Peyer's patch (tissue), 4 donors: ENCODE measurements around the gene NFATC3.

Experiments used
- POLR2A ChIP-seq, 2 donors: fragments of 450-650 bp; IDR thresholded peaks; one replicate each; pipeline ENCODE4 v1.5.1; 2017; ENCODE audit warnings: antibody characterized with exemption in 2 of 2, mild to moderate bottlenecking in 2 of 2, moderate library complexity in 2 of 2
- TF ChIP-seq, protein P1 (sequence below), 6 experiments: fragments of 450-650 bp in 4 of 6; fragments of 200-600 bp in 2 of 6; sonication (generic) in 1 of 6; IDR thresholded peaks; one replicate each; pipeline ENCODE4 v1.5.1; 2017 to 2019; ENCODE audit warnings: antibody characterized with exemption in 6 of 6, mild to moderate bottlenecking in 3 of 6, moderate library complexity in 1 of 6

DNA sequence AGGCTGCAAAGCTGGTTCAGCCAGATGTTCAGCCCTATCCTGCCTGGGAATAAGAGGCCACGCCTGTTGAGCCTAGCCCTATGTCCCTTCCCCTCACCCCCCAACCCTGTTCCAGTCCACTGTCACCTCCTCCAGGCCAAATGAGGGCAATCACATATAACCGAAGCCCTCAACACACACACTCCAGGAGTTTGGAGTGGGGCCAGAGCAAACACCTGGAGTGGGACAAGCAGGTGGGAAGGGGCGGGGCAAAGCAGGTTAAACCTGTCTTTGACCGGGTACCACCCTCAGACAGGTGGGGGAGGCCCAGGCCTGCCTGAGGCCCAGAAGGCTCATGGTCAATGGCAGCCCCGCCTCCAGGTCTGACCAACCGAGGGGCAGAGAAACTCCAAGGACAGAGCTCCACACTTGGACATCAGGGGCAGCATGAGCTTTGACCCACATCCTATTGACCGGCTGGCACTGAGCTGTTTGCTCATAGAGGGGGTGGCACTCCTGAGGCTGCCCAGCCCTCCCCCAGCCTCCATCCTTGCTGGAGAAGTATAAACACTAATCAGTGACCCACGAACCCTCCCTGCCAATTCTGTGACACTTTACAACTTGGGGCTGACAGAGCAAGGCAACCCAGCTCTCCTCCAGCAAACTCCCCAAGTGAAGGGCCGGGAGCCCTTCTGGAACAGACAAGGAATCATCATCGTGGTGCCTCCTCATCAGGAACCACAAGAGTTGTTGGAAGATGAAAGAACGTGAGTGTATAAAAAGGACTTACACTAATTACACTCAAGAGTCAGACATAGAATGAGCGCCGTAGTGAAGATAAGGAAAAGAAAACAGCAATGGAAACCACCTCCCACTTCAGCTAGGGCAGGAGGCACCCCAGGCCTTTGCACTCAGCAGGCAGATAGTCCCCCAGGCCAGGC is 149.3 kb downstream of the NFATC3 start:
- TF ChIP-seq, protein P1, sequence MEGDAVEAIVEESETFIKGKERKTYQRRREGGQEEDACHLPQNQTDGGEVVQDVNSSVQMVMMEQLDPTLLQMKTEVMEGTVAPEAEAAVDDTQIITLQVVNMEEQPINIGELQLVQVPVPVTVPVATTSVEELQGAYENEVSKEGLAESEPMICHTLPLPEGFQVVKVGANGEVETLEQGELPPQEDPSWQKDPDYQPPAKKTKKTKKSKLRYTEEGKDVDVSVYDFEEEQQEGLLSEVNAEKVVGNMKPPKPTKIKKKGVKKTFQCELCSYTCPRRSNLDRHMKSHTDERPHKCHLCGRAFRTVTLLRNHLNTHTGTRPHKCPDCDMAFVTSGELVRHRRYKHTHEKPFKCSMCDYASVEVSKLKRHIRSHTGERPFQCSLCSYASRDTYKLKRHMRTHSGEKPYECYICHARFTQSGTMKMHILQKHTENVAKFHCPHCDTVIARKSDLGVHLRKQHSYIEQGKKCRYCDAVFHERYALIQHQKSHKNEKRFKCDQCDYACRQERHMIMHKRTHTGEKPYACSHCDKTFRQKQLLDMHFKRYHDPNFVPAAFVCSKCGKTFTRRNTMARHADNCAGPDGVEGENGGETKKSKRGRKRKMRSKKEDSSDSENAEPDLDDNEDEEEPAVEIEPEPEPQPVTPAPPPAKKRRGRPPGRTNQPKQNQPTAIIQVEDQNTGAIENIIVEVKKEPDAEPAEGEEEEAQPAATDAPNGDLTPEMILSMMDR (IDR thresholded peaks at IDR 0.05), result no peak
- TF ChIP-seq POLR2A (IDR thresholded peaks at IDR 0.05), result peak in 1 of 2 donors; percentile 30
